ENCODE measurements around the gene KCNMA1. TPM values are rescaled to one million over a fixed set of nuclear protein-coding genes. Genes with fewer than 3 reads are reported as not detected.

The KCNMA1 gene
- polyA plus RNA-seq, 1 of the 3 experiments (the other 2 are of a cell fraction) = 107 TPM

DNA sequence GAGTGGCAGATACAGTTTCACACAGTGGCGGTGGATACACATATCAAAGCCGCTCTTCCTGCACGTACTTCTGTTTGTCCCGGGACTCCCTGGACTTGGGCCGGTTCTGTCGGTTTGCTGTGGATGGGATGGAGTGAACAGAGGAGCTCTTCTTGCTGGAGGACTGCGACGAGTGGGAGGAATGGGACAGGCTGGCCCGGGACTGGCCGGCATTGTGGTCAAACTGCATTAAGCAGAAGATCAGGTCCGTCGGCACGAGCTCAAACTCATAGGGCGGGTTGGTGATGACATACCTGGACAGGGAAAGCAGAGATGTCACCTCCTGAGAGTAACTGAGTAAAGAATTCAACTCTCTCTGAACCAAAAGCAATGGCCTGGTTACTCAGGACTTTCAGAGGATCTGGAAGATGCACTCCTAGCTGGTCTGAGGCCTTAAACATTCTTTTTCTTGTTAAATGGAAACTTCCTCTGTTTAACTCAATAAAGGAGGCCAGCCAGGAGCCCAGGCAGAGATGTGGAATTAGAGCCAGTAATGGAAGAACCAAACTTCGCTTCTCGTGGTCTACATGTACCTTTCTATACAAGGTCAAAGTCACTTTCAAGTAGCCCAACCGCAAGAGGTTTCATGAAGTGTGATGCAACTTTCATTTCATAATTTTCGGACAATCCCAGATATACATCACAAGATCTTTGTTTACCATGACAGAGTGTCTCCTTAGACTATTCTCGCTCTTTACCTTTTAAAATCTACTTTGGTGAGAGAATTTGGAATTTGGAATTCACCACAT is 750.2 kb downstream of the KCNMA1 start (continued):
- TF ChIP-seq, protein P1, sequence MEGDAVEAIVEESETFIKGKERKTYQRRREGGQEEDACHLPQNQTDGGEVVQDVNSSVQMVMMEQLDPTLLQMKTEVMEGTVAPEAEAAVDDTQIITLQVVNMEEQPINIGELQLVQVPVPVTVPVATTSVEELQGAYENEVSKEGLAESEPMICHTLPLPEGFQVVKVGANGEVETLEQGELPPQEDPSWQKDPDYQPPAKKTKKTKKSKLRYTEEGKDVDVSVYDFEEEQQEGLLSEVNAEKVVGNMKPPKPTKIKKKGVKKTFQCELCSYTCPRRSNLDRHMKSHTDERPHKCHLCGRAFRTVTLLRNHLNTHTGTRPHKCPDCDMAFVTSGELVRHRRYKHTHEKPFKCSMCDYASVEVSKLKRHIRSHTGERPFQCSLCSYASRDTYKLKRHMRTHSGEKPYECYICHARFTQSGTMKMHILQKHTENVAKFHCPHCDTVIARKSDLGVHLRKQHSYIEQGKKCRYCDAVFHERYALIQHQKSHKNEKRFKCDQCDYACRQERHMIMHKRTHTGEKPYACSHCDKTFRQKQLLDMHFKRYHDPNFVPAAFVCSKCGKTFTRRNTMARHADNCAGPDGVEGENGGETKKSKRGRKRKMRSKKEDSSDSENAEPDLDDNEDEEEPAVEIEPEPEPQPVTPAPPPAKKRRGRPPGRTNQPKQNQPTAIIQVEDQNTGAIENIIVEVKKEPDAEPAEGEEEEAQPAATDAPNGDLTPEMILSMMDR (IDR thresholded peaks at IDR 0.05) = no peak

DNA sequence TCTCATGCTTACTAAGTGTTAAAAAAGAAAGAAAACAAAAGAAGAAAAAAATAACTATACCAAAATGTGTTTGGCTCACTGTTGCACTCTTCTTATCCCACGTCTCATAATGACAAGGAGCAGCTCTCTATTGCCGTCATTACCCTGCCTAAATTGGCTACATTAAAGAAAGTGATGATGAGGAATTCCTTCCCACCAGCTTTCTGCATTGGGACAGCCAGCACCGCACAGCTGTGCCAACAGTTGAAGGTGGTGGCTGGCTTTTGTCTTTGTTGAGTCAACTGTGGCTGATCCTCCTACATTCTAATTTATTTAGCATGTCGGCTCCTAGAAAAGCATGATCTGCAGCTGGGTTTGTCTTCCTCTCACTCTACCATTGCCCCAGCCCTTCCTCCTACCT is 751.8 kb downstream of the KCNMA1 start:
- Histone ChIP-seq H3K9ac (no peak overlapping the region), H3K4me1 (ENCODE audit: control insufficient read depth in 1 of 2, insufficient read depth in 2 of 2, low read depth in 1 of 2, low read length in 1 of 2) (peaks cover 0 to 10% of the 10 kb centered on the region in 2 experiments; a peak in 1 of 4 replicates), H3K9me2 (no peaks in the 10 kb centered on the region), H4K20me1 (ENCODE audit: insufficient read depth) (no peaks in the 10 kb centered on the region), H3K36me3 (replicated peaks in 1 of 2; ENCODE audit: control insufficient read depth in 1 of 2, insufficient read depth in 2 of 2, low read length in 1 of 2) (peaks cover 0 to 47% of the 10 kb centered on the region in 2 experiments), H3K4me2 (no peak overlapping the region), H3K27ac (ENCODE audit: low read depth in 2 of 2, low read length in 1 of 2) (peak overlapping the region in 1 of 2 experiments; percentile 53; a peak in 2 of 4 replicates), H3K9me3 (no peaks in the 10 kb centered on the region), H3K79me2 (ENCODE audit: insufficient read depth) (no peaks in the 10 kb centered on the region), H3K4me3 (ENCODE audit: low read depth in 2 of 2, low read length in 1 of 2) (no peak overlapping the region), H2AFZ (ENCODE audit: low read depth) (no peak overlapping the region), H3F3A (replicated peaks; ENCODE audit: insufficient read depth) (no peaks in the 10 kb centered on the region), H3K27me3 (ENCODE audit: insufficient read depth) (no peaks in the 10 kb centered on the region)
- CTCF ChIA-PET = interaction anchor here (1.0 kb wide), 1 partner anchor 49 kb away, joined by 3 read pairs; no protein-coding TSS in a partner anchor
- TF ChIP-seq, protein P1 (IDR thresholded peaks at IDR 0.05) = no peak
- POLR2A ChIA-PET = no interaction called here
- WGBS (ENCODE audit: low lambda C conversion rate) = 76% methylated on average over 4 of the region's 4 CpGs
- DNase-seq = no peak

DNA sequence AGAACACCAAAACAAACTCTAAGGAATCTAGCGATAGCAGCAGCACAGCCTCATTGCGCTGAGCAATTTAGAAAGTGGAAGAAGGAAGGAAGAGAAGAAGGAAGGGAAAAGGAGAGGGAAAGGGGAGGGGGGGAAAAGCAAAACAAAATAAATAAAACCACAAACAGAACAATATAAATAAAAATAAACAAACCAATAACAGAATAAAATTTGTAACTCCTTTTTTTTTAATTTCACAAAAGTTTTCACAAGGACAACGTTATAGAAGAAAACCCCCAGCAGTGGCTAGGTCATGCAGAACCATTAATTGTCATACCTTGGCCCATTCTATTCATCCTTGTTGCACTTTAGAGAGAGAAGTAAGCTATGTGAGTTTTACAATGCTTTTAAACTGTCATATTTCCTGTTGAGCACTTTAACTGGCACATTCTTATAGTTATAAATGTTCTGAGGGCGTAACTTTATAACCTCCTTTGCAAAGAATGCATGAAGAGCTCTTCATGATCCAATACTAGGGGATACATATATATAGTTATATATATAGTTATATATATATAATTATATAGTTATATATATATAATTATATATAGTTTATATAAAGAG is 752.8 kb downstream of the KCNMA1 start:
- H3K9ac ChIP-seq = no peak overlapping the region
- H3K4me3 ChIP-seq (ENCODE audit: low read depth in 2 of 2, low read length in 1 of 2) = no peak overlapping the region
- no peaks in the 10 kb centered on the region for H3K27me3 ChIP-seq (ENCODE audit: insufficient read depth)
- WGBS (ENCODE audit: low lambda C conversion rate) = 91% methylated on average over 4 of the region's 4 CpGs
- POLR2A ChIA-PET = no interaction called here
- DNase-seq = no peak
- peaks cover 0 to 36% of the 10 kb centered on the region in 2 experiments for H3K36me3 ChIP-seq (replicated peaks in 1 of 2; ENCODE audit: control insufficient read depth in 1 of 2, insufficient read depth in 2 of 2, low read length in 1 of 2)
- no peaks in the 10 kb centered on the region for H3K9me3 ChIP-seq
- H3K4me1 ChIP-seq (ENCODE audit: control insufficient read depth in 1 of 2, insufficient read depth in 2 of 2, low read depth in 1 of 2, low read length in 1 of 2) = peaks cover 0 to 16% of the 10 kb centered on the region in 2 experiments; a peak in 2 of 4 replicates
- H2AFZ ChIP-seq (ENCODE audit: low read depth) = no peak overlapping the region
- H3K27ac ChIP-seq (ENCODE audit: low read depth in 2 of 2, low read length in 1 of 2) = no peak overlapping the region
- H3F3A ChIP-seq (replicated peaks; ENCODE audit: insufficient read depth) = no peaks in the 10 kb centered on the region
- no peak overlapping the region for H3K4me2 ChIP-seq
- no peaks in the 10 kb centered on the region for H4K20me1 ChIP-seq (ENCODE audit: insufficient read depth)
- CTCF ChIA-PET = interaction anchor here (0.7 to 0.8 kb wide), 2 partner anchors 12 to 99 kb away, joined by 3 read pairs; no protein-coding TSS in a partner anchor
- H3K79me2 ChIP-seq (ENCODE audit: insufficient read depth) = no peaks in the 10 kb centered on the region
- H3K9me2 ChIP-seq = no peaks in the 10 kb centered on the region
- TF ChIP-seq NFIC (IDR thresholded peaks at IDR 0.05; ENCODE audit: borderline replicate concordance) (no peak), FOSL2 (IDR thresholded peaks at IDR 0.05; ENCODE audit: borderline replicate concordance, low read depth) (no peak), RFX5 (IDR thresholded peaks at IDR 0.05; ENCODE audit: low read length) (no peak), RAD21 (IDR thresholded peaks at IDR 0.05; ENCODE audit: low read length) (no peak), POLR2AphosphoS5 (IDR thresholded peaks at IDR 0.05; ENCODE audit: low read depth, low read length) (no peak), RCOR1 (IDR thresholded peaks at IDR 0.05; ENCODE audit: low read length) (no peak), TEAD4 (IDR thresholded peaks at IDR 0.05; ENCODE audit: borderline replicate concordance, insufficient read depth) (no peak), RXRA (IDR thresholded peaks at IDR 0.05; ENCODE audit: borderline replicate concordance, low read depth) (no peak), GATA2 (CRISPR knock-in tag; IDR thresholded peaks at IDR 0.05) (no peak), FOXJ3 (CRISPR knock-in tag; IDR thresholded peaks at IDR 0.05) (no peak)
- TF ChIP-seq, protein P2, sequence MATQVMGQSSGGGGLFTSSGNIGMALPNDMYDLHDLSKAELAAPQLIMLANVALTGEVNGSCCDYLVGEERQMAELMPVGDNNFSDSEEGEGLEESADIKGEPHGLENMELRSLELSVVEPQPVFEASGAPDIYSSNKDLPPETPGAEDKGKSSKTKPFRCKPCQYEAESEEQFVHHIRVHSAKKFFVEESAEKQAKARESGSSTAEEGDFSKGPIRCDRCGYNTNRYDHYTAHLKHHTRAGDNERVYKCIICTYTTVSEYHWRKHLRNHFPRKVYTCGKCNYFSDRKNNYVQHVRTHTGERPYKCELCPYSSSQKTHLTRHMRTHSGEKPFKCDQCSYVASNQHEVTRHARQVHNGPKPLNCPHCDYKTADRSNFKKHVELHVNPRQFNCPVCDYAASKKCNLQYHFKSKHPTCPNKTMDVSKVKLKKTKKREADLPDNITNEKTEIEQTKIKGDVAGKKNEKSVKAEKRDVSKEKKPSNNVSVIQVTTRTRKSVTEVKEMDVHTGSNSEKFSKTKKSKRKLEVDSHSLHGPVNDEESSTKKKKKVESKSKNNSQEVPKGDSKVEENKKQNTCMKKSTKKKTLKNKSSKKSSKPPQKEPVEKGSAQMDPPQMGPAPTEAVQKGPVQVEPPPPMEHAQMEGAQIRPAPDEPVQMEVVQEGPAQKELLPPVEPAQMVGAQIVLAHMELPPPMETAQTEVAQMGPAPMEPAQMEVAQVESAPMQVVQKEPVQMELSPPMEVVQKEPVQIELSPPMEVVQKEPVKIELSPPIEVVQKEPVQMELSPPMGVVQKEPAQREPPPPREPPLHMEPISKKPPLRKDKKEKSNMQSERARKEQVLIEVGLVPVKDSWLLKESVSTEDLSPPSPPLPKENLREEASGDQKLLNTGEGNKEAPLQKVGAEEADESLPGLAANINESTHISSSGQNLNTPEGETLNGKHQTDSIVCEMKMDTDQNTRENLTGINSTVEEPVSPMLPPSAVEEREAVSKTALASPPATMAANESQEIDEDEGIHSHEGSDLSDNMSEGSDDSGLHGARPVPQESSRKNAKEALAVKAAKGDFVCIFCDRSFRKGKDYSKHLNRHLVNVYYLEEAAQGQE (IDR thresholded peaks at IDR 0.05; ENCODE audit: low read depth, low read length) = no peak
- TF ChIP-seq, protein P1 (IDR thresholded peaks at IDR 0.05) = no peak

Measured in SK-N-SH (cell line).